WTC11 (cell line): ENCODE measurements around the gene MMP26. TPM values are rescaled to one million over a fixed set of nuclear protein-coding genes. Genes with fewer than 3 reads are reported as not detected.

Source experiments
- ATAC-seq: fragments of 200-7000 bp; cut with Tn5 transposase; 2 replicates; pipeline ENCODE4 v1.10.0; 2021; ENCODE audit warnings: mild to moderate bottlenecking, moderate library complexity
- CTCF ChIA-PET: fragments of 300-600 bp; sonication (Branson Sonifier 250); formaldehyde crosslinking; loops from one replicate; lab custom pipeline; 2021; ENCODE audit warnings: antibody characterized with exemption; lab: Charles Lee
- POLR2A ChIA-PET: fragments of 350-600 bp; sonication (Branson Sonifier 250); formaldehyde crosslinking; loops from one replicate; lab custom pipeline; 2021; ENCODE audit warnings: antibody characterized with exemption; lab: Charles Lee
- DNase-seq: peaks from one replicate; pipeline ENCODE4 v3.0.0; 2021; ENCODE audit warnings: low spot score
- H3K27ac Mint-ChIP-seq: 2 replicates; pipeline ENCODE4 v1.8.0; 2021; ENCODE audit warnings: mixed read lengths
- H3K27me3 Mint-ChIP-seq: 2 replicates; pipeline ENCODE4 v1.8.0; 2021; ENCODE audit warnings: low read depth, mild to moderate bottlenecking, moderate library complexity, mixed read lengths
- H3K36me3 Mint-ChIP-seq: 2 replicates; pipeline ENCODE4 v1.8.0; 2021; ENCODE audit warnings: mixed read lengths
- H3K4me1 Mint-ChIP-seq: 2 replicates; pipeline ENCODE4 v1.8.0; 2022; ENCODE audit warnings: mixed read lengths
- H3K4me3 Mint-ChIP-seq: 2 replicates; pipeline ENCODE4 v1.8.0; 2021; ENCODE audit warnings: mild to moderate bottlenecking, moderate library complexity, mixed read lengths
- H3K9me3 Mint-ChIP-seq: 2 replicates; pipeline ENCODE4 v1.8.0; 2021; ENCODE audit warnings: mixed read lengths
- AFF4 ChIP-seq: sonication (generic); formaldehyde crosslinking; IDR thresholded peaks from 2 replicates; pipeline ENCODE4 v1.8.1; 2023; ENCODE audit warnings: mild to moderate bottlenecking, missing genetic modification reagents, borderline replicate concordance
- ARID4B ChIP-seq: sonication (generic); formaldehyde crosslinking; IDR thresholded peaks from 2 replicates; pipeline ENCODE4 v1.8.0; 2023; ENCODE audit warnings: missing genetic modification reagents, mild to moderate bottlenecking, borderline replicate concordance
- E2F4 ChIP-seq: sonication (generic); formaldehyde crosslinking; IDR thresholded peaks from 2 replicates; pipeline ENCODE4 v1.8.1; 2022; ENCODE audit warnings: low read depth, mild to moderate bottlenecking, moderate library complexity, missing genetic modification reagents, borderline replicate concordance
- ETV6 ChIP-seq: sonication (generic); formaldehyde crosslinking; IDR thresholded peaks from 2 replicates; pipeline ENCODE4 v1.8.1; 2022; ENCODE audit warnings: mild to moderate bottlenecking, missing genetic modification reagents
- FOXK1 ChIP-seq: sonication (generic); formaldehyde crosslinking; IDR thresholded peaks from 2 replicates; pipeline ENCODE4 v1.8.0; 2022; ENCODE audit warnings: mild to moderate bottlenecking, moderate library complexity, missing genetic modification reagents
- FOXP1 ChIP-seq: sonication (generic); formaldehyde crosslinking; IDR thresholded peaks from 2 replicates; pipeline ENCODE4 v1.8.0; 2022; ENCODE audit warnings: missing genetic modification reagents, mild to moderate bottlenecking, moderate library complexity, borderline replicate concordance
- IRF2 ChIP-seq: sonication (generic); formaldehyde crosslinking; IDR thresholded peaks from 2 replicates; pipeline ENCODE4 v1.8.0; 2022; ENCODE audit warnings: low read depth, missing genetic modification reagents, borderline replicate concordance
- NFYB ChIP-seq: sonication (generic); formaldehyde crosslinking; conservative IDR thresholded peaks from 2 replicates; pipeline ENCODE4 v1.8.0; 2022; ENCODE audit warnings: low read depth, missing genetic modification reagents
- NR3C1 ChIP-seq: sonication (generic); formaldehyde crosslinking; conservative IDR thresholded peaks from 2 replicates; pipeline ENCODE4 v1.8.1; 2023; ENCODE audit warnings: low read depth, mild to moderate bottlenecking, missing genetic modification reagents
- RORB ChIP-seq: fragments of 250-450 bp; sonication (Bioruptor Pico); IDR thresholded peaks from 2 replicates; pipeline ENCODE4 v1.9.0; 2021; ENCODE audit warnings: mild to moderate bottlenecking
- SP1 ChIP-seq: sonication (generic); formaldehyde crosslinking; conservative IDR thresholded peaks from 2 replicates; pipeline ENCODE4 v1.8.1; 2022; ENCODE audit warnings: missing genetic modification reagents
- TEAD4 ChIP-seq: sonication (generic); formaldehyde crosslinking; IDR thresholded peaks from 2 replicates; pipeline ENCODE4 v1.8.0; 2022; ENCODE audit warnings: mild to moderate bottlenecking, missing genetic modification reagents
- ZBTB21 ChIP-seq: sonication (generic); formaldehyde crosslinking; IDR thresholded peaks from 2 replicates; pipeline ENCODE4 v1.8.1; 2023; ENCODE audit warnings: mild to moderate bottlenecking, missing genetic modification reagents, borderline replicate concordance
- ZNF138 ChIP-seq: sonication (generic); formaldehyde crosslinking; conservative IDR thresholded peaks from 2 replicates; pipeline ENCODE4 v1.8.1; 2022; ENCODE audit warnings: mild to moderate bottlenecking, moderate library complexity, missing genetic modification reagents
- ZNF232 ChIP-seq: sonication (generic); formaldehyde crosslinking; IDR thresholded peaks from 2 replicates; pipeline ENCODE4 v1.8.0; 2022; ENCODE audit warnings: mild to moderate bottlenecking, missing genetic modification reagents
- ZNF263 ChIP-seq: sonication (generic); formaldehyde crosslinking; IDR thresholded peaks from 2 replicates; pipeline ENCODE4 v1.8.1; 2022; ENCODE audit warnings: low read depth, mild to moderate bottlenecking, moderate library complexity, missing genetic modification reagents
- ZNF396 ChIP-seq: fragments of 250-450 bp; sonication (Bioruptor Pico); IDR thresholded peaks from 2 replicates; pipeline ENCODE4 v1.8.0; 2021; ENCODE audit warnings: mild to moderate bottlenecking, moderate library complexity, borderline replicate concordance
- ZNF416 ChIP-seq: fragments of 250-450 bp; sonication (Bioruptor Pico); IDR thresholded peaks from 2 replicates; pipeline ENCODE4 v1.9.0; 2021; ENCODE audit warnings: mild to moderate bottlenecking, inconsistent platforms
- ZNF423 ChIP-seq: fragments of 250-450 bp; sonication (Bioruptor Pico); IDR thresholded peaks from 2 replicates; pipeline ENCODE4 v2.1.2; 2022; ENCODE audit warnings: mild to moderate bottlenecking, moderate library complexity
- total RNA-seq: library from RNA; stranded (reverse); gene quantifications from 3 replicates; pipeline ENCODE4 v1.2.3, GENCODE V29; 2021
- TF ChIP-seq, protein P1 (sequence below): sonication (generic); formaldehyde crosslinking; IDR thresholded peaks from 2 replicates; pipeline ENCODE4 v1.8.0; 2022; ENCODE audit warnings: mild to moderate bottlenecking, missing genetic modification reagents
- TF ChIP-seq, protein P2 (sequence below): fragments of 250-450 bp; sonication (Bioruptor Pico); IDR thresholded peaks from 2 replicates; pipeline ENCODE4 v1.9.0; 2021; ENCODE audit warnings: moderate library complexity, mild to moderate bottlenecking, inconsistent platforms, borderline replicate concordance
- TF ChIP-seq, protein P3 (sequence below): sonication (generic); formaldehyde crosslinking; IDR thresholded peaks from 2 replicates; pipeline ENCODE4 v1.8.1; 2022; ENCODE audit warnings: low read depth, missing genetic modification reagents, borderline replicate concordance
- TF ChIP-seq, protein P4 (sequence below): sonication (generic); formaldehyde crosslinking; IDR thresholded peaks from 2 replicates; pipeline ENCODE4 v1.8.0; 2023; ENCODE audit warnings: mild to moderate bottlenecking, missing genetic modification reagents

MMP26 gene
- total RNA-seq, 1 experiment from 2014 or later: not detected

DNA sequence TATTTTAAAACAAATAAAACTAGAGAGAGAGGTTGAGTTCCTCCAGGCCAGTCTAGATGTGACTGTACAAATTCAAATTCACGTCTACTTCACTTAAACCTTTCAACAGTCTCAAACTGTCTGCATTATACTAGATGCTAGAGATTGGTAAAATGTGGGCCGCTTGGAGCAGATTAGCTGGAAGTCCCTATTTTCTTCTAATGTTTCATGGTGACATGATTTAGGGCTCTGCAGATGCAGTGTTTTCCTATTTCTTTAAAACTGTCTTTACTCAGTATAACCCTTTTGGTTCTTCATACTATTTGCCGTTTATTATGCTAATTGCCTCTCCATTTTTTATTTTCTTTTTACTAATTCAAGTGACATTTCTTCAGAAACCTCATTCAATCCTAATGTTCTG, 40.4 kb upstream of the MMP26 start (continued):
- no peak for TF ChIP-seq AFF4 (CRISPR knock-in tag)
- no peak for TF ChIP-seq ZBTB21 (CRISPR knock-in tag)
- no peak for TF ChIP-seq TEAD4 (CRISPR knock-in tag)
- no peak for TF ChIP-seq ZNF396
- TF ChIP-seq ZNF232: no peak
- TF ChIP-seq, protein P1, sequence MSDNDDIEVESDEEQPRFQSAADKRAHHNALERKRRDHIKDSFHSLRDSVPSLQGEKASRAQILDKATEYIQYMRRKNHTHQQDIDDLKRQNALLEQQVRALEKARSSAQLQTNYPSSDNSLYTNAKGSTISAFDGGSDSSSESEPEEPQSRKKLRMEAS: no peak
- TF ChIP-seq IRF2: no peak
- no peak for TF ChIP-seq NR3C1 (CRISPR knock-in tag)
- TF ChIP-seq ZNF138: no peak
- no peak for TF ChIP-seq ZNF416 (CRISPR knock-in tag)
- TF ChIP-seq, all 79 proteins: peak for 0

DNA sequence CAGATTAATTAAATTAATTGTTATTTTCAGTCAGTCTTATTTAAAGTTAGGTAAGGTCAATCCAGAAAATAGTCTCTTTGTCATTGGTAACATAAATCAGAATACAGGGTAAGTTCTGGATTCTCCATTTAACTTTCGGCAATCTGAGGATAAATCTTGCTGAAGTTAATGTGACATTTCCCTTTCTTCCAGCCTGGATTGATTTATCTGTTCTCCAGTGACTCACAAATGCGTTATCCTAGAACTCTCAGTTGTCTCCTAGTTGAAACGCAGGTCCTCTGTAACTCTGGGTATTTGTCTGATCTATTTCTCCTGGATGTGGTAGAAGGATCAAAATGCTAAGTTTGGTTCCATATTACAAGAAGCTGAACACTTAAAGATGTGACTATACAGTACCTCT, 39.8 kb upstream of the MMP26 start:
- Mint-ChIP-seq H3K9me3 (no peaks in the 10 kb centered on the region), H3K4me3 (no peak overlapping the region), H3K36me3 (no peaks in the 10 kb centered on the region), H3K27me3 (no peaks in the 10 kb centered on the region), H3K4me1 (peaks cover 12% of the 10 kb centered on the region), H3K27ac (no peak overlapping the region)
- ChIA-PET POLR2A (no interaction called here), CTCF (no interaction called here)
- no peak for DNase-seq
- no peak for ATAC-seq
- no peak for TF ChIP-seq TEAD4 (CRISPR knock-in tag)
- TF ChIP-seq RORB (CRISPR knock-in tag): no peak
- TF ChIP-seq E2F4: no peak
- no peak for TF ChIP-seq SP1 (CRISPR knock-in tag)
- TF ChIP-seq, protein P2, sequence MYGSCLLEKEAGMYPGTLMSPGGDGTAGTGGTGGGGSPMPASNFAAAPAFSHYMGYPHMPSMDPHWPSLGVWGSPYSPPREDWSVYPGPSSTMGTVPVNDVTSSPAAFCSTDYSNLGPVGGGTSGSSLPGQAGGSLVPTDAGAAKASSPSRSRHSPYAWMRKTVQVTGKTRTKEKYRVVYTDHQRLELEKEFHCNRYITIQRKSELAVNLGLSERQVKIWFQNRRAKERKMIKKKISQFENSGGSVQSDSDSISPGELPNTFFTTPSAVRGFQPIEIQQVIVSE (CRISPR knock-in tag): no peak
- TF ChIP-seq FOXP1 (CRISPR knock-in tag): no peak
- TF ChIP-seq ZBTB21 (CRISPR knock-in tag): no peak
- TF ChIP-seq FOXK1: no peak
- TF ChIP-seq, protein P3, sequence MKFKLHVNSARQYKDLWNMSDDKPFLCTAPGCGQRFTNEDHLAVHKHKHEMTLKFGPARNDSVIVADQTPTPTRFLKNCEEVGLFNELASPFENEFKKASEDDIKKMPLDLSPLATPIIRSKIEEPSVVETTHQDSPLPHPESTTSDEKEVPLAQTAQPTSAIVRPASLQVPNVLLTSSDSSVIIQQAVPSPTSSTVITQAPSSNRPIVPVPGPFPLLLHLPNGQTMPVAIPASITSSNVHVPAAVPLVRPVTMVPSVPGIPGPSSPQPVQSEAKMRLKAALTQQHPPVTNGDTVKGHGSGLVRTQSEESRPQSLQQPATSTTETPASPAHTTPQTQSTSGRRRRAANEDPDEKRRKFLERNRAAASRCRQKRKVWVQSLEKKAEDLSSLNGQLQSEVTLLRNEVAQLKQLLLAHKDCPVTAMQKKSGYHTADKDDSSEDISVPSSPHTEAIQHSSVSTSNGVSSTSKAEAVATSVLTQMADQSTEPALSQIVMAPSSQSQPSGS (CRISPR knock-in tag): no peak
- no peak for TF ChIP-seq NFYB (CRISPR knock-in tag)
- TF ChIP-seq ZNF423 (CRISPR knock-in tag): no peak
- no peak for TF ChIP-seq ARID4B
- no peak for TF ChIP-seq ETV6 (CRISPR knock-in tag)
- TF ChIP-seq, protein P4, sequence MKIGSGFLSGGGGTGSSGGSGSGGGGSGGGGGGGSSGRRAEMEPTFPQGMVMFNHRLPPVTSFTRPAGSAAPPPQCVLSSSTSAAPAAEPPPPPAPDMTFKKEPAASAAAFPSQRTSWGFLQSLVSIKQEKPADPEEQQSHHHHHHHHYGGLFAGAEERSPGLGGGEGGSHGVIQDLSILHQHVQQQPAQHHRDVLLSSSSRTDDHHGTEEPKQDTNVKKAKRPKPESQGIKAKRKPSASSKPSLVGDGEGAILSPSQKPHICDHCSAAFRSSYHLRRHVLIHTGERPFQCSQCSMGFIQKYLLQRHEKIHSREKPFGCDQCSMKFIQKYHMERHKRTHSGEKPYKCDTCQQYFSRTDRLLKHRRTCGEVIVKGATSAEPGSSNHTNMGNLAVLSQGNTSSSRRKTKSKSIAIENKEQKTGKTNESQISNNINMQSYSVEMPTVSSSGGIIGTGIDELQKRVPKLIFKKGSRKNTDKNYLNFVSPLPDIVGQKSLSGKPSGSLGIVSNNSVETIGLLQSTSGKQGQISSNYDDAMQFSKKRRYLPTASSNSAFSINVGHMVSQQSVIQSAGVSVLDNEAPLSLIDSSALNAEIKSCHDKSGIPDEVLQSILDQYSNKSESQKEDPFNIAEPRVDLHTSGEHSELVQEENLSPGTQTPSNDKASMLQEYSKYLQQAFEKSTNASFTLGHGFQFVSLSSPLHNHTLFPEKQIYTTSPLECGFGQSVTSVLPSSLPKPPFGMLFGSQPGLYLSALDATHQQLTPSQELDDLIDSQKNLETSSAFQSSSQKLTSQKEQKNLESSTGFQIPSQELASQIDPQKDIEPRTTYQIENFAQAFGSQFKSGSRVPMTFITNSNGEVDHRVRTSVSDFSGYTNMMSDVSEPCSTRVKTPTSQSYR (CRISPR knock-in tag): no peak
- TF ChIP-seq ZNF263 (CRISPR knock-in tag): no peak
